Measurements from ENCODE around the gene HARS2. TPM values are rescaled to one million over a fixed set of nuclear protein-coding genes. Genes with fewer than 3 reads are reported as not detected.
A peak's percentile ranks its signal among the peaks of the same experiment; 100 is the strongest.
"Not testable (repeated sequence)": the region's sequence is repeated elsewhere in the genome, so short reads cannot be mapped to it uniquely, and the experiment has no call there.

The HARS2 gene
- total RNA-seq = 24.4 and 30.9 TPM in 2 replicates
- 26.5 TPM for polyA plus RNA-seq (2012)

DNA sequence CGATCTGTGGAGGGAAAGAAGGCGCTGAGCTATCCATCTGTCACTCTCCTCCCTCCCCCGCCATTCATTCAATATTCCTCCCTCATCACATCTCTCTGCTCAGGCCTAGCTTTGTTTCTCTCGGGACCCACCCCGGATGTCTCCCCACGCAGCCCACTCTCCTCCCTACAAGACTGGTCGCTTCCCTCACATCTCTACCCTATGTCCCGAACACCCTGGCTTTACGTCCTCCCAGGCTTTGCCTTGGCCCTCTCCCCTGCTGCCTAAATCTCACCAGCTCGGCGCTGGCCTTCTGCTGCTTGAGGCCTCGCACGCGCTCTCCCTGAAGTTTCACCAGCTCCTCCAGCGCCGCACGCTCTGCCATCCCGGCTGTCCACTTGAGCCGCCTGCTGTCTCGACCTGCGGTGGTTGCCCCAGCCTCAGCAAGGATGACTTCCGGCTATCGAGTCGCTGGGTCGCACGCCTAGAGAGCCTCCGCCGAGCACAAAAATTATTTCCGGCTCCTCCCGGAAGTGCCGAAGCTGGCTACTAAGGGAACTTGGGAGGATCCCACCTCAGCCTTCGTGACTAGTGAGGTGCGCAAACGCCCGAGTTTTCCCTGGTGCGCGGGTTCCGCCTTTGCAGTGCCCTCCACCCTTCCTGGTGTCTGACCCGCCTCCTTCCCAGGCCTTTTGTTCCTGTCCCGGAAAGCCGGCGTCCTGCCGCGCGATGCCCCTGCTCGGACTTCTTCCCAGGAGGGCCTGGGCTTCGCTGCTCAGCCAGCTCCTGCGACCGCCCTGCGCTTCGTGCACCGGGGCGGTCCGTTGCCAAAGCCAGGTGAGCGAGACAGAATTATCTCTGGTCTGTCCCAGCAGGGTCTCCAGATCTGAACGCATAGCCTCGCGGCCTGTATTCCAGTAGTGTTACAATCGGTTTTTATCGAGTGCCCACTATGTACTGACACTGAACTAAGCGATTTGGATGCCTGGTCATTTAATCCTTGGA, at the start of gene HARS2, which contains the start of gene HARS1:
HARS2 (plus strand) TSS at position 515 of the 984 bp plus-strand sequence; CDS start at position 709, 194 bp downstream.
HARS1 (minus strand) TSS at position 430 of the 984 bp plus-strand sequence; CDS start at position 364, 66 bp downstream.
- DNase-seq (ENCODE audit: low read depth) = peak; percentile 96

- DNase-seq (ENCODE audit: low read depth) = no peak
Observed at GRCh38 chr5:140641716-140642115, 49.5 kb upstream of the HARS2 start.

- peak; percentile 93 for DNase-seq (ENCODE audit: low read depth)
Observed at GRCh38 chr5:140642718-140643117, 48.5 kb upstream of the HARS2 start.

- no peak for DNase-seq (ENCODE audit: low read depth)
Observed at GRCh38 chr5:140647042-140647419, 44.2 kb upstream of the HARS2 start.

GRCh38 chr5:140658870-140659269, 32.4 kb upstream of the HARS2 start:
- DNase-seq (ENCODE audit: low read depth) = no peak

DNA sequence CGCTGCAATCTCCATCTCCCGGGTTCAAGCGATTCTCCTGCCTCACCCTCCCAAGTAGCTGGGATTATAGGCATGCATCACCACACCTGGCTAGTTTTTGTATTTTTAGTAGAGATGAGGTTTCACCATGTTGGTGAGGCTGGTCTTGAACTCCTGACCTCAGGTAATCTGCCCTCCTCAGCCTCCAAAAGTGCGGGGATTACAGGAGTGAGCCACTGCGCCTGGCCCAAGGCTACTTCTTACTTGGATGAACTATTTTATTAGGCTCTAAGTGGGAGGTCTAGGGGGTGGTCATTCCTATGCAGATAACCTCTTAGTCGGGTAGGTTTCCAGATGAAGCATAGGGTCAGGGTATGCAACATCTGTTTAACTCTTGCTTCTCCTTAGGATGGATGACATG, 30.9 kb upstream of the HARS2 start:
- not testable (repeated sequence) for DNase-seq (ENCODE audit: low read depth)

DNA sequence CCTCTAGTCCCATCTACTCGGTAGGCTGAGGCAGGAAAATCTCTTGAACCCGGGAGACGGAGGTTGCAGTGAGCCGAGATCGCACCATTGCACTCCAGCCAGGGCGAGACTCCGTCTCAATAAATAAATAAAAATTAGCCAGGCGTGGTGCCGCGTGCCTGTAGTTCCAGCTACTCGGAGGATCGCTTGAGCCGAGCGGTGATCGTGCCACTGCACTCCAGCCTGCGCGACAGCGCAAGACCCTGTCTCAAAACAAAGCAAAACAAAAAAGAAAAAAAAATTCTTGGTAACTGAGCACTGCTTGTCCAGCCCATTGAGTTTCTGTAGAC, 27.3 kb upstream of the HARS2 start:
- DNase-seq (ENCODE audit: low read depth) = no peak

DNA sequence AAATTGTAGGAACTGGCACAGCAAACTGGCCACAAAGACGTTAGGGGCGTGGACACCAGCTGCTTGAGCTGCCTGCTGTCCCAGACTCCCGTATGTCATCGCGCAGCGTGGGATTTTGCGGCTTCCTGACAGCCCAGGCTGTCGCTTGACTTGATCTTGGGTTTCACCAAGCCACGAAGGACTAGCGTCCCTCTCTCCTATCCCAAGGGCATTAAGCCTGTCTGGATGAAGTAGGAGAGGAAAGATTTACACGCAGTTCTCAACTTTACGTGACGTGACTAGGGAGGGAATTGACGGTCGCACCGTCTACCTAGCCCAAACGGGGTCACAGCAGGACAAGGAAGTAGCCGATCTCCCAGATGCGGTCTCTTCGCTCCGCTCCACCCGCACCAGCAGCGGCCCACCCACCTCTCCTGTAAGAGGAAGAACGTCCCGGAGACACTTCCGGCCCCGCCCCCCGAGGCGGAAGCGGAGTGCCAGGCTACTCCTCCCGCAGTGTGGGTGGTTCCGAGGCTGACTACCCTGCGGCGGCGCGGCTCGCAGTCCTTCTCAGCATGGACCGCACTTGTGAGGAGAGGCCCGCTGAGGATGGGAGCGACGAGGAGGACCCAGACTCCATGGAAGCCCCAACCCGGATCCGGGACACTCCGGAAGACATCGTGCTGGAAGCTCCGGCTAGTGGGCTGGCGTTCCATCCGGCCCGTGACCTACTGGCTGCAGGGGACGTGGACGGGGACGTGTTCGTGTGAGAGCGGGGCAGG, 26.7 kb upstream of the HARS2 start, which contains the start of gene WDR55:
WDR55 (plus strand) TSS at position 546 of the 761 bp plus-strand sequence; CDS start at position 555, 9 bp downstream.
- peak; percentile 97 for DNase-seq (ENCODE audit: low read depth)

GRCh38 chr5:140671035-140671434, 20.2 kb upstream of the HARS2 start:
- DNase-seq (ENCODE audit: low read depth) = not testable (repeated sequence)

- no peak for DNase-seq (ENCODE audit: low read depth)
Observed at GRCh38 chr5:140671472-140672125, 19.7 kb upstream of the HARS2 start.

GRCh38 chr5:140672455-140673186, 18.6 kb upstream of the HARS2 start:
- no peak for DNase-seq (ENCODE audit: low read depth)

DNA sequence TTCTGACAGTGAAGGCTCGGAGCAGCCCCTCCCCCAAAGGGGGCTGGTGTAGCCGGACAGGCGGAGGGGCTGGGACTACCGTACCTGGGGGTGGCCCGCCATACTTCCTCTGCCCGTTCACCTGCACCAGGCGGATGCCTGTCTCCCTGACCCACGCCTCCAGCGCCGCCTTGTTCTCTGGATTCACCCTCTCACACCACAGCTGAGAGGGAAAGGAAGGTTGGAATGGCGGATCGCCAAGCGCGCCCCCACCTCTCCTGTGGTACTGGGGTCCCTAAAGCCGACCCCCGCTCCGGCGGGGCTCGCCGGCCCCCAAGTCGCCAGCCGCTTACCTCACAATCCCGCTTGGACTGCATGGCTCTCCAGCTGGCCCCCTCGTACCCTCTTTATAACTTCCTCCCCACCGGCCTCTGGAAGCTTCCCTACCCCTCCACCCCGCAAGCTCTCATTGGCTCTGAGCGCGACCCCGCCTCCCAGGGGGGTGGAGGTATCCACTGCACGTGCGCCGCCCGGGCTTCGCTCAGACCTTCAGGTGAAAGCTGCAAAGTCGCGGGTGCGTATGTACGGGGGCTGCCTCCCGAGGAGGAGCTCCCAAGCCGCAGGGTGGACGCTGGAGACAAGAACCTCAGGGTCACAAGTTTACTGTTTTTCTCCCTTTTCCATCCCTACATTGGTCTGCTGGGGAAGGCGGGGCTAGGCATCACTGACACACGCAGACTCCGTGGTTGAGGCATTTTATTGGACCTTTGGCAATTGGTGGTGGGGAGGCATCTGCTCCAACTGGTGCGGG, 17.9 kb upstream of the HARS2 start, which contains the start of gene DND1:
DND1 (minus strand) TSS at position 390 of the 790 bp plus-strand sequence; CDS start at position 356, 34 bp downstream.
- DNase-seq (ENCODE audit: low read depth) = no peak

GRCh38 chr5:140674211-140674610, 17.0 kb upstream of the HARS2 start:
- DNase-seq (ENCODE audit: low read depth) = no peak

GRCh38 chr5:140674629-140675028, 16.6 kb upstream of the HARS2 start:
- DNase-seq (ENCODE audit: low read depth) = no peak

DNA sequence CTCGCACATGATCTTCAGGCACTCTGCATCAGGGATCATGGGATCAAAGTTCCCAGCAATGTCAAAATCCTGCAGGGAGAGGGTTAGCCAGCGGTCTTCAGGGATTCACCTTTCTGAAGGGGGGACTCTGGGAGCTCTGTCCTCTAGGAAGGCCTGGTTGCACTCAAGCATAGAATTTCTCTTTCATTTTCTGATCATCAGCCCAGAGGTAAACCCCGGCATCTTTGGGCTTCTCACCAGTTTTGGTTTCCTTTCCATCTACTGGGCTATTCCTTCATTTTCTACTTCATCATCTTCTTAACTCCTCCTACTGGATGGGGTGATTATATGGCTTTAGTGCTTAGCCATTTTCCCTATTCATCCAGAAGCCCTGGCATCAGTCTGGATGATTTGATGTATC, 13.3 kb upstream of the HARS2 start:
- no peak for DNase-seq (ENCODE audit: low read depth)

DNA sequence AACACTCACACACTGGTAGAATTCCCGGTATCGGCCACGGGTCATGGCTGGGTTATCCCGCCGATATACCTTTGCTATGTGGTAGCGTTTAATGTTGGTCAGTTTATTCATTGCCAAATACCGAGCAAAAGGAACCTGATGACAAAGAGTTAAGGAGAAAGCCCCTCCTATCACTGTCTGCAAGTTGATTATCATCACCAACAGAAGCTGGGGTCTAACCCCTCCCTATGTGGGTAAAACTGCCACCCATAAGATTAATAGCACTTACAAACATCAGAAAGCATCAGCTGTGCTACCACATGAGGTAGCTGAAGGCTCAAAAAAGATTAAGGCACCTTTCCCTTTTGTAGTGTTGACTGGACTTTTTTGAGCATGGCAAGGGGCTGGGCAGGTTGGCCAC, 12.3 kb upstream of the HARS2 start:
- no peak for DNase-seq (ENCODE audit: low read depth)

GRCh38 chr5:140690376-140690932, 801 bp upstream of the HARS2 start:
- DNase-seq (ENCODE audit: low read depth) = peak; percentile 5

GRCh38 chr5:140694276-140694675, 3.0 kb downstream of the HARS2 start:
- DNase-seq (ENCODE audit: low read depth) = no peak

DNA sequence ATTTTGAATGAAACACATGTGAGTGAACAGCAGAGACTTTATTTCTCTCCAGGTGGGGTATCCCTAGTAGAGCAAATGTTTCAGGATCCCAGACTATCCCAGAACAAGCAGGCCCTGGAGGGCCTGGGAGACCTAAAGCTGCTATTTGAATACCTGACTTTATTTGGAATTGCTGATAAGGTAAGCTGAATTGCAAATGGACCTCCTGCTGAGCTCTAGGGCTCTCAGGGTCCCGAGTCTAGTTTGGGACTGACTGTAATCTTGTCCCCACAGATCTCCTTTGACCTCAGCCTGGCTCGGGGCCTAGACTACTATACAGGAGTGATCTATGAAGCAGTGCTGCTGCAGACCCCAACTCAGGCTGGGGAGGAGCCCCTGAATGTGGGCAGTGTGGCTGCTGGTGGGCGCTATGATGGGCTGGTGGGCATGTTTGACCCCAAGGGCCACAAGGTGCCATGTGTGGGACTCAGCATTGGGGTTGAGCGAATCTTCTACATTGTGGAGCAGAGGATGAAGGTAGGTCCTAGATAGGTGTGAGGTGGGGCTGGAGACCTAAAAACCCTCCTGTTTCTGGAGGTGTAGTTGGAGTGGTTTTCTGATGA, 5.7 kb downstream of the HARS2 start:
- no peak for DNase-seq (ENCODE audit: low read depth)
